ENCODE results near the gene TOMM20. TPM values are rescaled to one million over a fixed set of nuclear protein-coding genes. Genes with fewer than 3 reads are reported as not detected.

TOMM20 gene
- total and polyA plus RNA-seq, 9 of the 15 experiments (the other 6 are each of a cell fraction or from before 2014, with no cell fraction given), result 70.6 to 334 (median 159) TPM

GRCh38 chr1:235093696-235094592 lies 34.7 kb downstream of the TOMM20 start (continued):
- TF ChIP-seq ZNF655 (CRISPR knock-in tag; IDR thresholded peaks at IDR 0.05), result no peak
- TF ChIP-seq ZNF212 (CRISPR knock-in tag; IDR thresholded peaks at IDR 0.05), result no peak
- 0 out of 2 replicates have a peak, but pooled peaks have one; percentile 49 for TF ChIP-seq NFXL1 (CRISPR knock-in tag; IDR thresholded peaks at IDR 0.05)
- no peak for TF ChIP-seq POLR2AphosphoS5 (IDR thresholded peaks at IDR 0.05; ENCODE audit: control insufficient read depth, insufficient read depth, low read depth, low read length)
- TF ChIP-seq USF2 (CRISPR knock-in tag; IDR thresholded peaks at IDR 0.05), result no peak
- TF ChIP-seq NR1H2 (CRISPR knock-in tag; IDR thresholded peaks at IDR 0.05), result no peak
- TF ChIP-seq CTBP1 (IDR thresholded peaks at IDR 0.05; ENCODE audit: borderline replicate concordance), result peak; percentile 22; the same call in 1 of the 2 replicates
- no peak for TF ChIP-seq ZBTB34 (CRISPR knock-in tag; IDR thresholded peaks at IDR 0.05)
- no peak for TF ChIP-seq HINFP (tag; conservative IDR thresholded peaks at IDR 0.05; ENCODE audit: low read depth)
- no peak for TF ChIP-seq FOXJ3 (CRISPR knock-in tag; IDR thresholded peaks at IDR 0.05)
- TF ChIP-seq TEAD4 (IDR thresholded peaks at IDR 0.05; ENCODE audit: low read length), result no peak
- TF ChIP-seq TEAD4 (CRISPR knock-in tag; IDR thresholded peaks at IDR 0.05; ENCODE audit: borderline replicate concordance), result no peak
- TF ChIP-seq ID3 (CRISPR knock-in tag; IDR thresholded peaks at IDR 0.05), result no peak
- no peak for TF ChIP-seq ID3 (tag; IDR thresholded peaks at IDR 0.05)
- no peak for TF ChIP-seq ZNF431 (CRISPR knock-in tag; IDR thresholded peaks at IDR 0.05)
- TF ChIP-seq GATA2 (CRISPR knock-in tag; IDR thresholded peaks at IDR 0.05), result peak; percentile 9; the same call in 1 of the 2 replicates
- TF ChIP-seq ATF1 (CRISPR knock-in tag; IDR thresholded peaks at IDR 0.05), result no peak
- TF ChIP-seq ATF1 (tag; IDR thresholded peaks at IDR 0.05), result 0 out of 2 replicates have a peak, but pooled peaks have one; percentile 20
- no peak for TF ChIP-seq PBX2 (CRISPR knock-in tag; IDR thresholded peaks at IDR 0.05; ENCODE audit: low read depth)
- peak; percentile 22; the same call in 1 of the 2 replicates for TF ChIP-seq PBX2 (tag; conservative IDR thresholded peaks at IDR 0.05; ENCODE audit: low read depth)
